ENCODE measurements around the gene CLRN3.

The CLRN3 gene

GRCh38 chr10:127874671-127875448 lies 17.9 kb downstream of the CLRN3 start:
- DNase-seq (ENCODE audit: low read depth), result no peak

- no peak for DNase-seq (ENCODE audit: low read depth)
These were observed 18.8 kb downstream of the CLRN3 start for GRCh38 chr10:127873901-127874470.

GRCh38 chr10:127872871-127873600 lies 19.7 kb downstream of the CLRN3 start:
- DNase-seq (ENCODE audit: low read depth), result no peak

- no peak for DNase-seq (ENCODE audit: low read depth)
These were observed 20.6 kb downstream of the CLRN3 start for GRCh38 chr10:127872011-127872761.

- DNase-seq (ENCODE audit: low read depth), result no peak
These were observed 21.1 kb downstream of the CLRN3 start for GRCh38 chr10:127871631-127872010.

GRCh38 chr10:127869329-127869728 lies 23.4 kb downstream of the CLRN3 start:
- DNase-seq (ENCODE audit: low read depth), result no peak

GRCh38 chr10:127867805-127868204 lies 24.9 kb downstream of the CLRN3 start:
- DNase-seq (ENCODE audit: low read depth), result no peak

- DNase-seq (ENCODE audit: low read depth), result no peak
These were observed 26.3 kb downstream of the CLRN3 start for GRCh38 chr10:127866276-127867013.

GRCh38 chr10:127863231-127863825 lies 29.4 kb downstream of the CLRN3 start:
- no peak for DNase-seq (ENCODE audit: low read depth)

- no peak for DNase-seq (ENCODE audit: low read depth)
These were observed 32.1 kb downstream of the CLRN3 start for GRCh38 chr10:127860592-127860991.

GRCh38 chr10:127855976-127856375 lies 36.8 kb downstream of the CLRN3 start:
- no peak for DNase-seq (ENCODE audit: low read depth)

GRCh38 chr10:127855591-127855881 lies 37.2 kb downstream of the CLRN3 start:
- no peak for DNase-seq (ENCODE audit: low read depth)

- no peak for DNase-seq (ENCODE audit: low read depth)
These were observed 37.8 kb downstream of the CLRN3 start for GRCh38 chr10:127854769-127855590.

GRCh38 chr10:127853868-127854768 lies 38.6 kb downstream of the CLRN3 start:
- DNase-seq (ENCODE audit: low read depth), result peak; percentile 43

GRCh38 chr10:127852456-127852855 lies 40.3 kb downstream of the CLRN3 start:
- DNase-seq (ENCODE audit: low read depth), result no peak

GRCh38 chr10:127851661-127852194 lies 41.0 kb downstream of the CLRN3 start:
- DNase-seq (ENCODE audit: low read depth), result no peak

- DNase-seq (ENCODE audit: low read depth), result no peak
These were observed 41.8 kb downstream of the CLRN3 start for GRCh38 chr10:127850944-127851343.

GRCh38 chr10:127849921-127850320 lies 42.8 kb downstream of the CLRN3 start:
- DNase-seq (ENCODE audit: low read depth), result no peak

GRCh38 chr10:127849224-127849623 lies 43.5 kb downstream of the CLRN3 start:
- DNase-seq (ENCODE audit: low read depth), result no peak
